LNCaP clone FGC (cell line): ENCODE measurements around the gene SFPQ.

Source experiments
- DNase-seq: peaks from one replicate; pipeline ENCODE4 v3.0.0-alpha.2; 2011; ENCODE audit warnings: low read depth
- H3K4me3 ChIP-seq: 2 replicates; pipeline ENCODE4 v1.5.1; 2011; ENCODE audit warnings: mild to moderate bottlenecking, low read depth, low read length, control low read depth
- TF ChIP-seq, protein P1 (sequence below): IDR thresholded peaks from 2 replicates; pipeline ENCODE4 v1.5.1; 2012; ENCODE audit warnings: mild to moderate bottlenecking; ENCODE audit not compliant: control insufficient read depth, insufficient read depth; ENCODE audit errors: extremely low read depth

Gene SFPQ

DNA sequence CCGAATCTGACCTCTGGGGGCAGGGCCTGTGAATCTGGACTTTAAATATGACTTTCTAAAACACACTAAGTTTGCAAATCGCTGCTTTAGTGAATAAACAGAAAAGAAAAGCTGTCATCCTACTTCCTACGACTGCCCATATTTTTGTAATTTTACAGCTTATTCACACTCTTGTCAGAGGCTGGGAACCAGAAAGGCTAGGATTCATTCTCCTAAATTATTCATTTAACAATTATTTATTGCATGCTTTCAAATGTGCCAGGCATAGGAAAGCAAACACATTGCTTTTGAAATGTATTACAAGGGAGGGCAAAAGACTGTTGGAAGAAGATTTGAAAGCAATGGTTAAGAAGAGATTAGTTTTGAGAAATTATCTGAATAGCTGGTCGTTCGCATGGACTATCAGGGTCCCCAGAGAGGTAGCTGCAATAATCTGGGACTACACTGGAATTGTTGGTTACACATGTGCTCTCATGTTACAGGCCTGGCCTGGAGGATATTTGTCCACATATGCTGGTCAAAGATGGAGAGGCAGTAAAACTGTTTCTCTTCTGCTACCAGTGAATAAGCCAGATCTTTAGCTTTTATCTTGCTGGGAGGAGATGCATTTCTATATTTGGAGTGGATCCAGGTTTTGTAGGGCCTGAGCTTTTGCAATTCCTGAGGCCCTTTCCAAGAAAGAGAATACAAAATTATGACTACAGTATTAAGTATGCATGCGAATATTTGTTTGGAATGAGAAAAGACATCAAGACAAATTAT lies 29.6 kb upstream of the SFPQ start:
- TF ChIP-seq, protein P1, sequence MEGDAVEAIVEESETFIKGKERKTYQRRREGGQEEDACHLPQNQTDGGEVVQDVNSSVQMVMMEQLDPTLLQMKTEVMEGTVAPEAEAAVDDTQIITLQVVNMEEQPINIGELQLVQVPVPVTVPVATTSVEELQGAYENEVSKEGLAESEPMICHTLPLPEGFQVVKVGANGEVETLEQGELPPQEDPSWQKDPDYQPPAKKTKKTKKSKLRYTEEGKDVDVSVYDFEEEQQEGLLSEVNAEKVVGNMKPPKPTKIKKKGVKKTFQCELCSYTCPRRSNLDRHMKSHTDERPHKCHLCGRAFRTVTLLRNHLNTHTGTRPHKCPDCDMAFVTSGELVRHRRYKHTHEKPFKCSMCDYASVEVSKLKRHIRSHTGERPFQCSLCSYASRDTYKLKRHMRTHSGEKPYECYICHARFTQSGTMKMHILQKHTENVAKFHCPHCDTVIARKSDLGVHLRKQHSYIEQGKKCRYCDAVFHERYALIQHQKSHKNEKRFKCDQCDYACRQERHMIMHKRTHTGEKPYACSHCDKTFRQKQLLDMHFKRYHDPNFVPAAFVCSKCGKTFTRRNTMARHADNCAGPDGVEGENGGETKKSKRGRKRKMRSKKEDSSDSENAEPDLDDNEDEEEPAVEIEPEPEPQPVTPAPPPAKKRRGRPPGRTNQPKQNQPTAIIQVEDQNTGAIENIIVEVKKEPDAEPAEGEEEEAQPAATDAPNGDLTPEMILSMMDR, result no peak
- no peak for DNase-seq
- H3K4me3 ChIP-seq, result no peak overlapping the region

DNA sequence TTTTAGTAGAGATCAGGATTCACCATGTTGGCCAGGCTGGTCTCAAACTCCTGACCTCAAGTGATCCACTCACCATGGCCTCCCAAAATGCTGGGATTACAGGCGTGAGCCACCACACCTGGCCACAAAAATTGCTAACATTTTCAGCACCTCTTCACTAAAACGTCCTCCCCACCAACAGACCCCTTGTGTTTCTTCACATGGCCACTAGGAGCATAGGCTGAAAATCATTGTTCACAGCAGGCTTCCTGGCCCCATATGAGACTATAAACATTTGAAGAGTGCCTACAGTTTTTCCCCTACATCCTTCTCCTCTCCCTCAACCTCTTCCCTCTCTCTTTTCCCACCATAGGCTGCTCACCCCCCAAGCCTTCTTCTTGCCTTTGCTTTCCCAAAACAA lies 28.0 kb upstream of the SFPQ start:
- no peak overlapping the region for H3K4me3 ChIP-seq
- no peak for DNase-seq
- TF ChIP-seq, protein P1, result 0 out of 2 replicates have a peak, but pooled peaks have one; percentile 14

DNA sequence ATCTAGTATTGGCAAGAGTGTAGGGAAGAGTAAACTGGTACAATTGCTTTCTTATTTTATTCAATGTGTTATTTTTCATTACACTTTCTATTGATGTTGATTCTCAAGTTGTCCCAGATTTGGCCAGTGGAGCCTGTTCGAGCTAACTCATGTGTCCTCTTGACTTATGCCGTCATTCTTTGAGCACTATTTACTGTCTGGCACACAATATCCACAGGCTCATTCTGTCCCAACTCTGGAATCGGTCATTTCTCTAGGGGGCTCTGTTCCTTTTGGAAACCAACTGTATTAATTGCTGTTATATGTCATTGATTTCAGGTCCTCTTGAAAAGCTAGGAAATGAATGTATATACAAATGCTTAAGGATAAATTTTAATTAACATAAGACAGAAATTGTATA lies 22.4 kb upstream of the SFPQ start:
- TF ChIP-seq, protein P1, result no peak
- DNase-seq, result no peak

DNA sequence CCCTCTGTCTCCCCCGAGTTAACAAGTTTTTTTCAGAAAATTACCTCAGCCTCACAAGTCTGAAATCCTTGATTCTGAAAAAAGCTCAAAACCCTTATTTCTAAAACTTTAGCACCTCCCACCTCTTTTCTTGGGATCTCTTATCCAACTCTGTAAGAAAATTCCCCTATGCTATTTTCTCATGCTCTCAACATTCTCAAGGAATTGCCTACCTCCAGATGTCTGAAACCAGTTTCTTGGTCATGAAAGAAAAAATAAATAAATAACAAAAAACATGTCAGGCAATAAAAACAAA lies 18.1 kb upstream of the SFPQ start:
- TF ChIP-seq, protein P1, result no peak
- no peak overlapping the region for H3K4me3 ChIP-seq
- DNase-seq, result no peak

More for the DNA sequence above, 22.4 kb upstream of the SFPQ start:
- no peak overlapping the region for H3K4me3 ChIP-seq

DNA sequence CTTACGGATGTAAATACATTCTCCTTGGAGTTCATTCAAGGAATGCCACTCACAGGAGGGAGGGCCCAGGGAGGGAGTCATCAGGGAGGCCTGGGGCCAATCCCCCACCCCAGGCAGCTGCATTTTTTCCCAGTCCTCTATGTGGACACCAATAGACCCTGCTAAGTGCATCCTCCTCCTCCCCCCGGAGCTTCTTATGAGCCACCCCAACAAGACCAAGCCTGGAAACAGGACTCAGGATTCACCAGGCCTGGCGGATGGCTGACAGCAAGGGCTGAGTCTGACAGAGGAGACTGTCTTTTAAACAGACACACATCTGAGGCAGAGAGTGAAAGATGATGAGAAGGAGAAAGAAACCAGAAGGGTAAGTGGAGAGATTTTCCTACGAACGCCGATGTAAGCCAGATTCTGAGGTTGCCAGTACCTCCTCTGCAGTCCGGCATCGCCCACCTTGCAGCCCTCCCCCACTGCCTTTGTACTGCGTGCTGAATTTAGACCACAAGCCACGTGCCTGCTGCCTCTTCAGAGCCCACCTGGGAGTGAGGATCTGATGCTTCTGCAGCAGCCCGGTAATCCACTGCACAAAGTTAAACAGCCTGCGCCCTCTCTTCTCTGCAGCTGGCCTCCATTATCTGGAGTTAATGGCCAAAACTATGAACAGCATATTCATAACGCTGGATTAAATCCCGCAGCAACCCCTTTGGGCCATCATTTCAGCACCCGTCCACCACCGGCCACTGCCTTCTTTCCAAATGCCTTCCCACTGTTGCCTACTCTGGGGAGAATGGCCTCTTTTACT lies 17.6 kb upstream of the SFPQ start:
- TF ChIP-seq, protein P1, result no peak
- DNase-seq, result no peak
- no peak overlapping the region for H3K4me3 ChIP-seq

DNA sequence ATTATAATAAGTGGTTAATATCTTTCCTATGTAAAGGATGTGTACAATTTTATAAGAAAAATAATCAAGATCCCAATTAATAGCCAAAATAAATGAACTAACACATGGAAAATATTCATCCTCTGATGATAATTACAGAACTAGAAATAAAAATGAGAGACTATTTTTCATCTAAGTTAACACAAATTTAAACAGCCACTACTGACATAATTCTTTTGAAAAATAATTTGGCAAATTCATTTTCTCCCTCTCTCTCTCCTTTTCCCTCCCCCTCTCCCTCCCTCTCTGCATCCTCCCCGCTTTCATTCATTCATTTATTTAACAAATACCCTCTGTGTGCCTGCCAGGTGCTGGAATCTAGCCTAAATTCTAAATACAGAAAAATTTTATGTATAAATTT lies 10.3 kb upstream of the SFPQ start:
- DNase-seq, result no peak
- no peak overlapping the region for H3K4me3 ChIP-seq
- TF ChIP-seq, protein P1, result no peak
